Prostate gland (tissue), 2 donors: Measurements from ENCODE around the gene CA9. TPM values are rescaled to one million over a fixed set of nuclear protein-coding genes. Genes with fewer than 3 reads are reported as not detected.
"Not testable (repeated sequence)": the region's sequence is repeated elsewhere in the genome, so short reads cannot be mapped to it uniquely, and the experiment has no call there.

Experiments
- DNase-seq: peaks from one replicate; pipeline ENCODE4 v3.0.0-alpha.2; 2019; ENCODE audit warnings: low spot score
- H3K27ac ChIP-seq, 2 donors: fragments of 200-600 bp; sonication (generic); 2 replicates each; pipeline ENCODE4 v1.5.1; 2017 to 2019
- H3K27me3 ChIP-seq: fragments of 200-600 bp; sonication (generic); replicated peaks from 2 replicates; pipeline ENCODE4 v1.5.1; 2019; ENCODE audit not compliant: insufficient read depth
- H3K36me3 ChIP-seq, 2 donors: fragments of 200-600 bp; sonication (generic); 1 replicate in 1 of 2; 2 replicates in 1 of 2; pipeline versions ENCODE4 v1.5.1 to v1.8.1; 2017 to 2019
- H3K4me1 ChIP-seq: fragments of 200-600 bp; sonication (generic); replicated peaks from 2 replicates; pipeline ENCODE4 v1.5.1; 2019
- H3K4me3 ChIP-seq, 2 donors: fragments of 200-600 bp; sonication (generic); 2 replicates each; pipeline ENCODE4 v1.5.1; 2017 to 2019
- H3K9me3 ChIP-seq: fragments of 200-600 bp; sonication (generic); 2 replicates; pipeline ENCODE4 v1.5.1; 2017
- CTCF ChIP-seq, 4 experiments: fragments of 200-600 bp in 2 of 4; fragments of 450-650 bp in 2 of 4; sonication (generic) in 2 of 4; IDR thresholded peaks; 1 replicate in 3 of 4; 2 replicates in 1 of 4; pipeline ENCODE4 v1.5.1; 2016 to 2019; ENCODE audit warnings: antibody characterized with exemption in 4 of 4, mild to moderate bottlenecking in 2 of 4, moderate library complexity in 2 of 4
- POLR2A ChIP-seq: fragments of 450-650 bp; IDR thresholded peaks from one replicate; pipeline ENCODE4 v1.6.1; 2016; ENCODE audit warnings: antibody characterized with exemption, mild to moderate bottlenecking
- POLR2AphosphoS5 ChIP-seq: sonication (generic); formaldehyde crosslinking; IDR thresholded peaks from one replicate; pipeline ENCODE4 v1.6.1; 2017; ENCODE audit warnings: antibody characterized with exemption
- WGBS: methylation state at CpG from one replicate; pipeline ENCODE4 v1.1.5; 2018; 5-methylcytosine and 5-hydroxymethylcytosine counted together
- intact Hi-C: fragments of 100-400 bp; cut with DNase I; formaldehyde crosslinking; loops from one replicate; pipeline ENCODE4 v1.14.2; 2022
- total RNA-seq, 2 donors: library from RNA; depleted of rRNA; stranded (reverse); fragments of >200 nt; gene quantifications; one replicate each; pipeline ENCODE4 v1.1.0, GENCODE V29; 2016

Gene CA9
- total RNA-seq, 2 donors from 2014 or later, result not detected

GRCh38 chr9:35643046-35643445 lies 30.7 kb upstream of the CA9 start:
- Histone ChIP-seq H3K4me3 (no peak overlapping the region), H3K36me3 (no peaks in the 10 kb centered on the region), H3K27me3 (no peaks in the 10 kb centered on the region), H3K9me3 (no peaks in the 10 kb centered on the region), H3K4me1 (peaks cover 4% of the 10 kb centered on the region), H3K27ac (no peak overlapping the region)
- 84% methylated on average over 12 of the region's 12 CpGs for WGBS
- TF ChIP-seq CTCF (IDR thresholded peaks at IDR 0.05) (no peak), POLR2AphosphoS5 (no peak), POLR2A (no peak)
- no peak for DNase-seq
- intact Hi-C loops, result loop anchor here (10.0 kb wide), 1 partner anchor 158 kb away; no protein-coding TSS in a partner anchor

GRCh38 chr9:35645736-35646135 lies 28.0 kb upstream of the CA9 start:
- not testable (repeated sequence) for H3K27me3 ChIP-seq, DNase-seq, H3K36me3 ChIP-seq, H3K4me1 ChIP-seq, H3K9me3 ChIP-seq
- Histone ChIP-seq H3K4me3 (peak overlapping the region; percentile 41 to 52), H3K27ac (peak overlapping the region; percentile 84 to 86)
- 25% methylated on average over 10 of the region's 10 CpGs for WGBS
- intact Hi-C loops, result loop anchor here (5.0 to 10.0 kb wide), 3 partner anchors 38 to 237 kb away; partner anchors contain the start of gene TESK1

- TF ChIP-seq POLR2A (no peak), POLR2AphosphoS5 (no peak), CTCF (IDR thresholded peaks at IDR 0.05) (no peak)
- peak; percentile 54 for DNase-seq
- Histone ChIP-seq H3K4me3 (peak overlapping the region; percentile 41 to 52), H3K9me3 (no peaks in the 10 kb centered on the region), H3K27ac (peak overlapping the region; percentile 84 to 86), H3K4me1 (peaks cover 4% of the 10 kb centered on the region), H3K27me3 (no peaks in the 10 kb centered on the region), H3K36me3 (no peaks in the 10 kb centered on the region)
- 1% methylated on average over 11 of the region's 11 CpGs for WGBS
- intact Hi-C loops, result loop anchor here (5.0 to 10.0 kb wide), 3 partner anchors 39 to 236 kb away; partner anchors contain the start of gene TESK1
Observed at GRCh38 chr9:35646153-35646532, 27.6 kb upstream of the CA9 start.

DNA sequence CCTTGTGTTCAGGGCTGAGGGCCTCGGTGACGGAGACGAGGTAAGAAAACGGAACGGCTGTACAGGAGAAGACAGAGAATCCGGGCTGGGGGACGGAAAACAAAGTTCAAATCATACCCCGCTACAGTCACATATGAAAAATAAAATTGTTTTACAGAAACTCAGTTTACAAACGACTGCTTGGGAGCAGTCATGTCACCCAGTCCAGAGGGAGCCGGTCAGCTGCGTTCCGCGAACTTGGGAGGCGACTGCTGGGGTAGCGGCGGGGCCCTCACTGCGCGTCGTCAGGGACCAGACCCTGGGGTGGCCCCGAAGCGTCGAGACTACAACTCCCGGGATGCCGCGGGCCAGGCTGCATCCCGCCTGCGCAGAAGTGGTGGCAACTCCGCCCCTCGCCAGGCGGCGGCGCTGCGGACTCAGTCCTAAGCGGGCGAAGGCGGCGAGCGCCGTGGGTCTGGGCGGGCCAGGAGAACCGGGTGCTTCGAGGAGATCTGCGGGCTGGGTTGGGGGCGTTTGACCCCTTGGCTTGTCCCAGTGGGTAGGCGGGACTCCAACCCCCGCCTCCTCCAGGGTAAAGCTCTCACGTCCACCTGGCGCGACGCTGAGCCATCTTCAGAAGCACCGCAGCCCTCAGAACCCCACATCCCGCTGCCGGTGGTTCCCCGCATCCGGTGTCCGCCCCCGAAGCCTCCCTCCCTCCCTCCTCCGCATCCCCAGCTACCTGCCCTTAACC lies 27.0 kb upstream of the CA9 start:
- H3K4me1 ChIP-seq, result peaks cover 4% of the 10 kb centered on the region
- H3K27ac ChIP-seq, result peak overlapping the region; percentile 84 to 86
- intact Hi-C loops, result loop anchor here (5.0 to 10.0 kb wide), 3 partner anchors 39 to 236 kb away; partner anchors contain the start of gene TESK1
- H3K27me3 ChIP-seq, result no peaks in the 10 kb centered on the region
- DNase-seq, result peak; percentile 91
- no peaks in the 10 kb centered on the region for H3K9me3 ChIP-seq
- under 1% methylated on average over 50 of the region's 58 CpGs for WGBS
- no peaks in the 10 kb centered on the region for H3K36me3 ChIP-seq
- peak overlapping the region; percentile 41 to 52 for H3K4me3 ChIP-seq
- TF ChIP-seq CTCF (IDR thresholded peaks at IDR 0.05) (peak; percentile 89 to 99 (median 95)), POLR2A (peak; percentile 85), POLR2AphosphoS5 (peak; percentile 94)

DNA sequence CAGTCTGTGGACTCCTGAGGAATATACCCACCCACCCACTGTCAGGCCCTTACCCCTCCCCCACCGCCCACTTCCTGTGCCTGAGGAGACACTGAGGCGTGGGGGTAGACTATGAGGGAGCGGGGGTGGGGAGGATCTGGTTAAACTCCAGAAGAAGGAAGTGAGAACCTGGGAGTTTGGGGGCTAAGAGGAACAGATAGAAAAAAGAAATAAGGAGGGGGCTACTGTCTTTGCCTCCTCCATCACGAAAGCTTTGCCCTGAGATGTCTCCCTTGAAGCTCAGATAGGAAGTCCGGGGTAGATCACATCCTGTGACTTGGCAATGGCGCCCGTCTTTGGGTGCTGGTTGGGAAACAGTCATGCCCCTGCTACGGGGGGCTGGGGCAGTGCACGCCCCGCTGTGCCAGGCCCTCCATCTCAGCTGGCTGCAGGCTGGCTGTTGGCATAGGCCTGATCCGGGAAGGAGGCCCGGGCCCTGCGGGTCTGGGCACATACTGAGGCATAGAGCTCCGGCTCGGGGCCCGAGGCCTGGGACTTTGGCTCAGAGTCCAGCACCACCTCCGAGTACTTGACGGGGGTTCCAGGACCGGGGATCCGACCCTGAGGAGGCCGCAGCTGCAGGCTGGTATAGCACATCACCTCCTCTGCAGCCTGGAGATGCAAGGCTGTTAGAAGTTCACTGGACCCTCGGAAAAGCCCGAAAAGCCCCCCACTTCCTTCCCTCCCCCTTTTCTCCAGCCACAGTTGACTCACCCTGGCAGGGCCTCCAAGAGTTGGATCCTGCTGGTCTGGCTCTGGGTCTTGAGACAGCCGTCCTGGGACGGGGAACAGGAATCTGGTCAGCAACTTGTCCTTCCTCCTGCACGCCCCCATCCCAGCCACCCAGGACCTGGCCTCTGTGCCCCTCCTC lies 24.0 kb upstream of the CA9 start:
- Histone ChIP-seq H3K27ac (no peak overlapping the region), H3K27me3 (no peaks in the 10 kb centered on the region), H3K4me1 (peaks cover 4% of the 10 kb centered on the region), H3K9me3 (no peaks in the 10 kb centered on the region), H3K36me3 (no peaks in the 10 kb centered on the region), H3K4me3 (no peak overlapping the region)
- TF ChIP-seq POLR2A (no peak), CTCF (IDR thresholded peaks at IDR 0.05) (no peak), POLR2AphosphoS5 (no peak)
- DNase-seq, result no peak
- intact Hi-C loops, result loop anchor here (5.0 to 10.0 kb wide), 3 partner anchors 42 to 233 kb away; partner anchors contain the start of gene TESK1
- WGBS, result 68% methylated on average over 23 of the region's 26 CpGs
